GM19193 (cell line): ENCODE results near the gene LRRC75B.

Experiments used
- POLR2A ChIP-seq: IDR thresholded peaks from 4 replicates; pipeline ENCODE4 v1.6.1; 2011; ENCODE audit not compliant: insufficient read depth, insufficient read length; ENCODE audit errors: extremely low read depth

LRRC75B gene

GRCh38 chr22:24588381-24588756 is 4.5 kb downstream of the LRRC75B start:
- TF ChIP-seq POLR2A: no peak

- no peak for TF ChIP-seq POLR2A
Measured at GRCh38 chr22:24587948-24588347, 4.9 kb downstream of the LRRC75B start.

GRCh38 chr22:24587251-24587650 is 5.6 kb downstream of the LRRC75B start:
- no peak for TF ChIP-seq POLR2A

DNA sequence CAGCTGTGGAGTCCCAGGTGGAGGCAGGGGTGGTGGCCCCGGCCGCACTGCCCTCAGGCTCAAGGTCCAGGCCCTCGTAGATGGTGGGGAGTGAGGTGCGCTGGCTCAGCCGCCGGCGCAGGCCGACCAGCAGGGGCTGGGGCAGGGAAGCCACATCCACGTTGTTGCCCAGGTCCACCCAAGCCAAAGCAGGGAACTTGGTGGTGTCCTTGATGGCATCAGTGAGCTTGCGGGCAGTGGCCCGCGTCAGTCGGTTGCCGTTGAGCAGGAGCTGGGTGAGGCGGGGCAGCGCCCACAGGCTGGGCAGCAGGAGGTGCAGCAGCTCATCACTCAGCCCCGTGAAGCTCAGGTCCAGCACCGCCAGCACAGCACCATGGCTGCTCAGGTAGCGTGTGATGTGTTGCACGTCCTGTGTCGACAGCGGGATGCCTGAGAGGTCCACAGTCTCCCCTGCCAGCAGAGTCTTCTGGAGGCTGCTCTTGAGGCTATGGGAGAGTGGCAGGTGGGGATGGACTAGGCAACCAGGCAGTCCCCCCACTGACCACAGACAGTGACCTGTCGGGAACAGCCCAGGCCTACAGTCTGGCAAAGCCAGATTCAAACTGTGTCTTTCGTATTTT is 6.8 kb downstream of the LRRC75B start:
- TF ChIP-seq POLR2A: no peak

DNA sequence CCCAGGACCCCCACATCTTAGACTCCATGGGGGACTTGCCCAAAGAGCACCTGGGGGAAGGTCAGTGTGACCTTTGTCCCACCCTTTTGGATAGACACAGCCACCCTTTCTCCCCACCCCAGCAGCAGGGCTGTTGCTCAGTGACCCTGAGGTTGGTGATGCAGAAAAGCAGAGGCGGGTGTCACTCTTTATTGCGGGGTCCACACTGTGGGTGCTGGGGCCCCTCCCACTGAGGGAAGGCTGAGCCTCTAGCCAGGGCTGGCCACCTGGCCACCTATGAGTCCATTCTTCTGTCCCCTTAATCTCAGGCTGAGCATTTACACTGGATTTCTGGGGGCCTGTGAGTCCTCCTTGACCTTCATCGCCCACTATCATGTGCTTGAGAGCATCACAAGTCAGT is 7.4 kb downstream of the LRRC75B start:
- no peak for TF ChIP-seq POLR2A

- TF ChIP-seq POLR2A: no peak
Measured at GRCh38 chr22:24584871-24585411, 7.9 kb downstream of the LRRC75B start.

- no peak for TF ChIP-seq POLR2A
Measured at GRCh38 chr22:24584166-24584790, 8.6 kb downstream of the LRRC75B start.

GRCh38 chr22:24583221-24584165 is 9.4 kb downstream of the LRRC75B start:
- TF ChIP-seq POLR2A: no peak

DNA sequence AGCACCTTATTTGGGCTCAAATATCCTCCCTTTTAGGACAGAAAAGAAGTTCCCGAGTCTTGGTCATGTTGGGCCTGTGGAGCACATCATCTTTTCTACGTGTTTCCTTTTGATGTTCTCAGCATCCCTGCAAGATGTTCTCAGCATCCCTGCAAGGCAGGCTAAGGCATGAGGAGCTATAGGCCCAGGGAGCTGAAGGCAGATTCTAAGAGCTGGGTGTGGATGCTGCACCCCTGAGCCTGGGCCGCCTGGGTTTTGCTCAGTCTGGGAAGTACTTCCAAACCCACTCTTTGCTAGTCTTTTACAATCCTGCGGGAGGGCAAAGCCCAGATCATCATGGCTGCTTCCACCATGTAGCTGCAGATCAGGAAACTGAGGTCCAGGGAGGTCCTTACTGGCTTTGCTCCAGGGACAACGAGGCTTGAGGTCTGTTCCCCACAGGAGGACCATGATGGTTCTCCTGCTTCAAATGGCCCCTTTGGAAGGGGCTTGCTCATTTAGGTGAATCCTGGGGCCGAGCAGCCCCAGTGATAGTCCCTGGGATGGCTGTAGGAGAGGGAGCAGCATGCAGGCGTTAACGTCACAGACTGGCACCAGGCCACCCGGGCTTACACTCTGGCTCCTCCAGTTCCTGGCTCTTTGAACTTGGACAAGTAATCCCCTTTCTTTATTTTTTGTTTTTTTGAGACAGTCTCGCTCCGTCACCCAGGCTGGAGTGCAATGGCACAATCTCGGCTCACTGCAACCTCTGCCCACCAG is 10.6 kb downstream of the LRRC75B start:
- TF ChIP-seq POLR2A: no peak

GRCh38 chr22:24580276-24580675 is 12.6 kb downstream of the LRRC75B start:
- no peak for TF ChIP-seq POLR2A

DNA sequence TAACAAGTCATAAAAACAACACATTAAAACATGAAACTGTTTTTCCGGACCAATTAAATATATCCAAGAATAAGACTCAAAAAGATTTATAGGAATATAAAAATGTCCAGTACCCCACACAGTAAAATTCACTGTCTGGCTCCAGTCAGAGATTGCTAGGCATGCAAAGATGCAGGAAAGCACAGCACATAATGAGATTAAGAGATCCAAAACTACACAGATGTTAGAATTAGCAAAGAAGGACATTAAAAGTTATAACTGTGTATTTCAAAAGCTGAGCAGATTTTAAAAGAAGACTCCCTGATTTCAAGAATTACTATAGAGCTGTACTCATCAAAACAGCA is 13.6 kb downstream of the LRRC75B start:
- no peak for TF ChIP-seq POLR2A

- no peak for TF ChIP-seq POLR2A
Measured at GRCh38 chr22:24578355-24579257, 14.3 kb downstream of the LRRC75B start.

DNA sequence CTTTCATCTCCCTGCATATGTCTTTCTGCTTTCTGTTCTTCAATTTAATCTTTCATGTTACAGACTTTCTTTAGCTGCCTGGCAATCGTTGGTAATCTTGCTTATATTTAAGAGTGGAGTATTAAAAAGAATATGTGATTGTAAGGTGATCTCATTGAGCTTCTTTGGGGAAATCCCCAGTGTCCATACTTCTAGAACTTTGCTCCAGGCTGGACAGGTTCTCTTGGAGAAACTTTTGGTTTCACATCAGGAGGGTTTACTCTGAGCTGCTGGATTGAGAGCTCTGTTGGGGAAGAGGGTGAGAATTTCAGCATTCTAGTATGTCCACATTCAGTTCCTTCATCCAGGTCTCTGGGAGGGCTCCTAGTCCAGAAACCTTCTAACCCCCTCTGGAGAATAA is 16.1 kb downstream of the LRRC75B start:
- no peak for TF ChIP-seq POLR2A

DNA sequence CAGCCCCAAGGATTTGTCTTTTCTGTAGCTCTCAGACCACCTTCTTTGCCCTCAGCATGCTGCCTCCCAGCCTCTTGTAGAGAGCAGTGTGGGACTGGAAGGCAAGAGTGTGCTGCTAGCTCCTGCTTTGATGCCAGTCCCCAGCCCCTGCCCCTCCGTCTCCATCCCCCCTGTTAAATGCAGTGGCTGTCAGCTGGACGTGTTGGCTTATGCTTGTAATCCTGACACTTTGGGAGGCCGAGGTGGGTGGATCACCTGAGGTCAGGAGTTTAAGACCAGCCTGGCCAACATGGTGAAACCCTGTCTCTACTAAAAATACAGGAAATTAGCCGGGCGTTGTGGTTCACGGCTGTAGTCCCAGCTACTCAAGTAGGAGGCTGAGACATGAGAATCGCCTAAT is 21.6 kb downstream of the LRRC75B start:
- no peak for TF ChIP-seq POLR2A

DNA sequence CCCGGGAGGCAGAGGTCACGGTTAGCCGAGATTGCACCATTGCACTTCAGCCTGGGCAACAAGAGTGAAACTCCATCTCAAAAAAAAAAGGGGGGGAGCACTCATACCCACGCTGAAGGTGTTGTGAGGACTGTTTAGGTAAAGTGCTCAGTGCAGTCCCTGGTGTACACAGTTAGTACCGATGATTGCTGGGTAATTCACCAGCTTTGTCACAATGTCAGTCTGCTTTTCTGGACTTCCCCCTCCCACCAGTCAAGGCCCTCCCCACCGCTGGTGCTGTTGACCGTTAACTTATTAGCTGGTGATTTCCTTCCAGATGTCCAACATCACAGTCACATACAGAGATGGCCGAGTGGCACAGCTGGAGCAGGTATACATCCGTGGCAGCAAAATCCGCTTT is 25.2 kb downstream of the LRRC75B start:
- no peak for TF ChIP-seq POLR2A
